Calu3 (cell line): ENCODE measurements around the gene CERT1. TPM values are rescaled to one million over a fixed set of nuclear protein-coding genes. Genes with fewer than 3 reads are reported as not detected.

Experiments
- BruUV-seq: library from RNA; stranded (reverse); fragments of 400-500 nt; replicated peaks from 2 replicates; lab custom pipeline; 2021; lab: Mats Ljungman, UMichigan
- CTCF ChIA-PET: fragments of 300-600 bp; sonication (Branson Sonifier 250); formaldehyde crosslinking; loops from one replicate; lab custom pipeline; 2022; ENCODE audit warnings: antibody characterized with exemption; lab: Charles Lee
- DNase-seq: peaks from one replicate; pipeline ENCODE4 v3.0.0; 2022
- H3K27ac Mint-ChIP-seq: one replicate; pipeline ENCODE4 v1.8.0; 2022; ENCODE audit warnings: mixed read lengths; ENCODE audit not compliant: unreplicated experiment
- H3K27me3 Mint-ChIP-seq: one replicate; pipeline ENCODE4 v1.8.0; 2022; ENCODE audit warnings: mixed read lengths; ENCODE audit not compliant: unreplicated experiment
- H3K36me3 Mint-ChIP-seq: one replicate; pipeline ENCODE4 v1.8.0; 2022; ENCODE audit warnings: mild to moderate bottlenecking, moderate library complexity, mixed read lengths; ENCODE audit not compliant: insufficient read depth, unreplicated experiment
- H3K4me1 Mint-ChIP-seq: one replicate; pipeline ENCODE4 v1.8.0; 2022; ENCODE audit warnings: mild to moderate bottlenecking, low read depth, mixed read lengths; ENCODE audit not compliant: unreplicated experiment
- H3K4me3 Mint-ChIP-seq: one replicate; pipeline ENCODE4 v1.8.0; 2022; ENCODE audit warnings: mild to moderate bottlenecking, low read depth, moderate library complexity, mixed read lengths; ENCODE audit not compliant: unreplicated experiment
- H3K9me3 Mint-ChIP-seq: one replicate; pipeline ENCODE4 v1.8.0; 2022; ENCODE audit warnings: low read depth, mixed read lengths; ENCODE audit not compliant: unreplicated experiment
- CTCF ChIP-seq: fragments of 200-600 bp; IDR thresholded peaks from one replicate; pipeline ENCODE4 v1.8.0; 2022; ENCODE audit warnings: antibody characterized with exemption; ENCODE audit not compliant: unreplicated experiment
- intact Hi-C: fragments of 100-400 bp; cut with micrococcal nuclease; formaldehyde crosslinking; loops from one replicate; pipeline ENCODE4 v1.10.0; 2022; ENCODE audit not compliant: unreplicated experiment
- total RNA-seq: library from RNA; stranded (reverse); gene quantifications from 2 replicates; pipeline ENCODE4 v1.2.3, GENCODE V29; 2022

CERT1 gene
- total RNA-seq, 1 experiment from 2014 or later, result 63.4 TPM

GRCh38 chr5:75524071-75524470, 12.6 kb upstream of the CERT1 start:
- no peak overlapping the region for H3K4me3 Mint-ChIP-seq
- no TSS peak for BruUV-seq
- no peaks in the 10 kb centered on the region for H3K27me3 Mint-ChIP-seq
- H3K27ac Mint-ChIP-seq, result no peak overlapping the region
- no peak for TF ChIP-seq CTCF
- no peaks in the 10 kb centered on the region for H3K36me3 Mint-ChIP-seq
- no peaks in the 10 kb centered on the region for H3K9me3 Mint-ChIP-seq
- DNase-seq, result no peak
- CTCF ChIA-PET, result interaction anchor here (0.5 to 1.1 kb wide), 3 partner anchors 12 to 1060 kb away, joined by 3 to 5 read pairs (median 5); no protein-coding TSS in a partner anchor
- intact Hi-C loops, result no loop called here
- H3K4me1 Mint-ChIP-seq, result peaks cover 25% of the 10 kb centered on the region

GRCh38 chr5:75523275-75523674, 11.8 kb upstream of the CERT1 start:
- no peak for DNase-seq
- no peak overlapping the region for H3K27ac Mint-ChIP-seq
- CTCF ChIA-PET, result interaction anchor here (1.1 kb wide), 1 partner anchor 13 kb away, joined by 5 read pairs; no protein-coding TSS in a partner anchor
- peaks cover 33% of the 10 kb centered on the region for H3K4me1 Mint-ChIP-seq
- no peaks in the 10 kb centered on the region for H3K36me3 Mint-ChIP-seq
- H3K9me3 Mint-ChIP-seq, result no peaks in the 10 kb centered on the region
- BruUV-seq, result no TSS peak
- intact Hi-C loops, result no loop called here
- no peak for TF ChIP-seq CTCF
- H3K4me3 Mint-ChIP-seq, result no peak overlapping the region
- no peaks in the 10 kb centered on the region for H3K27me3 Mint-ChIP-seq

- no TSS peak for BruUV-seq
- H3K36me3 Mint-ChIP-seq, result no peaks in the 10 kb centered on the region
- peaks cover 40% of the 10 kb centered on the region for H3K4me1 Mint-ChIP-seq
- no peak overlapping the region for H3K4me3 Mint-ChIP-seq
- no peak for DNase-seq
- no peaks in the 10 kb centered on the region for H3K27me3 Mint-ChIP-seq
- H3K9me3 Mint-ChIP-seq, result no peaks in the 10 kb centered on the region
- intact Hi-C loops, result no loop called here
- no peak overlapping the region for H3K27ac Mint-ChIP-seq
- CTCF ChIA-PET, result no interaction called here
- no peak for TF ChIP-seq CTCF
These were observed 11.1 kb upstream of the CERT1 start for GRCh38 chr5:75522542-75522941.

GRCh38 chr5:75522025-75522424, 10.6 kb upstream of the CERT1 start:
- CTCF ChIA-PET, result no interaction called here
- no peaks in the 10 kb centered on the region for H3K27me3 Mint-ChIP-seq
- no TSS peak for BruUV-seq
- no peaks in the 10 kb centered on the region for H3K36me3 Mint-ChIP-seq
- H3K4me1 Mint-ChIP-seq, result peaks cover 42% of the 10 kb centered on the region
- no peak overlapping the region for H3K27ac Mint-ChIP-seq
- TF ChIP-seq CTCF, result no peak
- no peak for DNase-seq
- intact Hi-C loops, result no loop called here
- no peaks in the 10 kb centered on the region for H3K9me3 Mint-ChIP-seq
- no peak overlapping the region for H3K4me3 Mint-ChIP-seq
